ENCODE results near the gene SSMEM1.
"Not testable (repeated sequence)": the region's sequence is repeated elsewhere in the genome, so short reads cannot be mapped to it uniquely, and the experiment has no call there.

SSMEM1 gene

DNA sequence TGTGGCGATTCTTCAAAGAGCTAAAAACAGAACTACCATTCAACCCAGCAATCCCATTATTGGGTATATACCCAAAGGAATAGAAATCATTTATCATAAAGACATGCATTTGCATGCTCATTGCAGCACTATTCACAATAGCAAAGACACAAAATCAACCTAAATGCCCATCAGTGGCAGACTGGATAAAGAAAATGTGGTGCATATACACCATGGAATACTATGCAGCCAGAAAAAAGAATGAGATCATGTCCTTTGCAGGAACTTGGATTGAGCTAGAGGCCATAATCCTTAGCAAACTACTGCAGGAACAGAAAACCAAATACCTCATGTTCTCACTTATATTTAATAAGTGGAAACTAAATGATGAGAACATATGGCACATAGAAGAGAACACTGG is 38.8 kb downstream of the SSMEM1 start:
- not testable (repeated sequence) for DNase-seq (ENCODE audit: low spot score)

DNA sequence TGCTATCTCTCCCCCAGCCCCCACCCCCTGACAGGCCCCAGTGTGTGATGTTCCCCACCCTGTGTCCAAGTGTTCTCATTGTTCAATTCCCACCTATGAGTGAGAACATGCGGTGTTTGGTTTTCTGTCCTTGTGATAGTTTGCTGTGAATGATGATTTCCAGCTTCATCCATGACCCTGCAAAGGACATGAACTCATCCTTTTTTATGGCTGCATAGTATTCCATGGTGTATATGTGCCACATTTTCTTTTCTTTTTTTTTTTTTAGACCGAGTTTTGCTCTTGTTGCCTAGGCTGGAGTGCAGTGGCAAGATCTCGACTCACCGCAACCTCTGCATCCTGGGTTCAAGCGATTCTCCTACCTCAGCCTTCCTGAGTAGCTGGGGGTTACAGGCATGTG is 41.2 kb downstream of the SSMEM1 start:
- not testable (repeated sequence) for DNase-seq (ENCODE audit: low spot score)

DNA sequence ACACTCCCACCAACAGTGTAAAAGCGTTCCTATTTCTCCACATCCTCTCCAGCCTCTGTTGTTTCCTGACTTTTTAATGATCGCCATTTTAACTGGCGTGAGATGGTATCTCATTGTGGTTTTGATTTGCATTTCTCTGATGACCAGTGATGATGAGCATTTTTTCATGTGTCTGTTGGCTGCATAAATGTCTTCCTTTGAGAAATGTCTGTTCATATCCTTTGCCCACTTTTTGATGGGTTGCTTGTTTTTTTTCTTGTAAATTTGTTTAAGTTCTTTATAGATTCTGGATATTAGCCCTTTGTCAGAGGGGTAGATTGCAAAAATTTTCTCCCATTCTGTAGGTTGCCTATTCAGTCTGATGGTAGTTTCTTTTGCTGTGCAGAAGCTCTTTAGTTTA is 42.0 kb downstream of the SSMEM1 start:
- not testable (repeated sequence) for DNase-seq (ENCODE audit: low spot score)

DNA sequence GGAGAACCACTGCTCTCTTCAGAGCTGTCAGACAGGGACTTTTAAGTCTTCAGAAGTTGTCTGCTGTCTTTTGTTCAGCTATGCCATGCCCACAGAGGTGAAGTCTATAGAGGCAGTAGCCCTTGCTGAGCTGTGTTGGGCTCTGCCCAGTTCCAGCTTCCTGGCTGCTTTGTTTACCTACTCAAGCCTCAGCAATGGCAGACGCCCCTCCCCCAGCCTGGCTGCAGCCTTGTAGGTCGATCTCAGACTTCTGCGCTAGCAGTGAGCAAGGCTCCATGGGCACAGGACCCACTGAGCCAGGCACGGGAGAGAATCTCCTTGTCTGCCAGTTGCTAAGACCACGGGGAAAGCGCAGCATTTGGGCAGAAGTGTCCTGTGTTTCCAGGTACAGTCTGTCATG is 46.9 kb downstream of the SSMEM1 start:
- peak; percentile 35 for DNase-seq (ENCODE audit: low spot score)

DNA sequence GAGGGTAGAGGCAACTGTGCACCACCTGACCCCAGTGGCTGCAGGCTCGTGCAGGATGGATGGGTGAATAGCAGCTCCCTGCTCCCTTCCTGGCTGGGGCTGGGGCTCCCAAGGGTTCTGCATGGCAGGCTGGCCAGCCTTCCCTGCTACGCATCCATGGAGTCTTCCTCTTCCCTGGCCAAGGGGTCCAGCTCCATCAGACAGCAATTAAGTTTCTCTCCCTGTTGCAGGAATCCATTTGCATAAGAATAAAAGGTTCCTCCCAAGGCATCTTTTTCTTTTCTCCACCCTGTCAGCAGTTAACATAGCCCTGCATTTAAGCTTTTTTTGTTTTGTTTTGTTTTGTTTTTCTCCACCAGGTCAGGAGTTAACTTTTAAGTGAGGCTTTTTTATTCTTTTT is 49.0 kb downstream of the SSMEM1 start:
- no peak for DNase-seq (ENCODE audit: low spot score)

DNA sequence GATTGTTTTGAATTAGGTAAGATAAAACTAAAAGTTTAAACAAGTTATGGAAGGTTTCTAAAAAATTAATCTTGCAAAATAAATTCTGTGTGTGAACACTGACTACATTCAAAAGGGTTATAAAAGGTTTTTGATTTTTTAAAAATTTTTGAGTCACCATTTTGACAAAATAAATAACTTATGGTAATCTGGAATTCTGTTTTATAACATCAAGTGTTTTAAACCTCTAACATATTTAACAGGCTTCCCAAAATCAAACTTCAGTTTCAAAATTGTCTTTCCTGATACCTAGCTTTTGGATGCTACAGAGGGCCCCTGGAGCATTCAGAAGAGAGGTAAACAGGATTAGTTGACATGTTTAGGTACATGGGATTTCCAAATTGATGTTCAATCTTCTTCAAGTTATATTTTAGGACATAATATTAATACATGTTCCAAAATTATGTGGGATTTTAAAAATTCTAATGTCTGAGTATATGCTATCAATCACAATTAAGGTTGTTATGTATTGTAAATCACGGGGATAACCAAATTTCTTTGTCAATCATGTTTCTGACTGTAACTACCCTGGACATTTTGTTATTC is 50.9 kb downstream of the SSMEM1 start:
- no peak for DNase-seq (ENCODE audit: low spot score)

DNA sequence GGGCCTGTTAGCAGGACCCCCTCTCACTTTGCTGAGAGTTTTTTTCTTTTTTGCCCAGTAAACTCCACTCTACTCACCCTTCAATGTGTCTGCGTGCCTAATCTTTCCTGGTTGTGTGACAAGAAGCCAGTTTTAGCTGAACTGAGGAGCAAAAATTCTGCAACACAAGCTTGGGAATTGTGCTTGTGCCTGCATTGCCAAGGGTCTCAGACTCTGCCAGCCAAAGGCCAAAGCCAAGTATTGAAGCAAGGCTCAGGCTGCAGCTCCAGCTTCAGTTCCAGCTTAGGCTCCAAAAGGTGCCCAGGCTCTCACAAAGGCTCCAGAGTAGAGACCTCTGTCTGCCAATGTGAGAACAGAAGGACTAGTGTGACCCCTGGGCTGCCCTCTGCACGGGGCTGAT is 54.8 kb downstream of the SSMEM1 start:
- DNase-seq (ENCODE audit: low spot score): no peak

DNA sequence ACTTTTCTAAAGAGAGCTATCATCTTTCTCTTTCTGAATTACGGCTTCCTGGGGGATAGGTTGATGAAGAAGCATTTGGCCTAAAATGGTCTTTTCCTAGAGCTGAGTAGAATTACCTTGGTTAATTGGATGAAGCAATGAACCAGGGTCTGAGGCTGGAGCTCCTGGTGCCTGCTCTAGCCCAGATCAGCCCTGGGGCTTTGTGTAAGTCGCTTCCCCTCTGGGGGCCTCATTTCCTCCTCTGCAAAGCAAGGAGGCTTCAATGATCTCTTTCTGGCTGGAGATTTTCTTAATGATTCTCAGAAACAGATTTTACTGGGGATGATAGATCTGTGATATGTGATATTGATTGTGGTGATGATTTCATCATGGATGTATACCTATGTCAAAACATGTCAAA is 55.5 kb downstream of the SSMEM1 start:
- DNase-seq (ENCODE audit: low spot score): no peak
